ENCODE results near the gene ZFYVE26.
"Not testable (repeated sequence)": the region's sequence is repeated elsewhere in the genome, so short reads cannot be mapped to it uniquely, and the experiment has no call there.

The ZFYVE26 gene

DNA sequence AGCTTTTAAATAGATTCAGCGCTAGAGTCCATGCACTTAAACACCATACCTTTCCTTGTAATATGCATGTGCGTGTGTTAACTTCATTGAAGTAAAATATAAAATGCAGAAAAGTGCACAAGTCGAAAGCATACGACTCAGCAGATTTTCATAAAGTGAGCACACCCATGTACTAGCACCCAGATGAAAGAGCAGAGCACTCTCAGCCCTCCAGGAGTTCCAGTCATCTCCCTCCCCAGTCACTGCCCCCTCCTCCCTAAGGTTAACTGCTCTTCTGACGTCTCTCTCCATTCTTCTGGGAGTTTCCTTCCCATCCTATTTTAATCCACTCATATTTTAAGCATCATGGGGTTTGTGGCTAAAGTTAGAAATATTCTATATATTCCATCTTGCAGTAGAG is 94.5 kb downstream of the ZFYVE26 start:
- TF ChIP-seq CTCF (conservative IDR thresholded peaks at IDR 0.05; ENCODE audit: low read depth) = no peak
- DNase-seq (ENCODE audit: low spot score) = no peak
- ChIA-PET POLR2A (ENCODE audit: low non-redundant PET) (no interaction called here), CTCF (interaction anchor here (1.1 kb wide), 1 partner anchor 17 kb away, joined by 5 read pairs; no protein-coding TSS in a partner anchor)
- no peak overlapping the region for H3K27ac ChIP-seq

GRCh38 chr14:67719866-67720265 is 96.5 kb downstream of the ZFYVE26 start:
- TF ChIP-seq CTCF (conservative IDR thresholded peaks at IDR 0.05; ENCODE audit: low read depth) = no peak
- H3K27ac ChIP-seq = no peak overlapping the region
- ChIA-PET CTCF (no interaction called here), POLR2A (ENCODE audit: low non-redundant PET) (no interaction called here)
- DNase-seq (ENCODE audit: low spot score) = no peak

DNA sequence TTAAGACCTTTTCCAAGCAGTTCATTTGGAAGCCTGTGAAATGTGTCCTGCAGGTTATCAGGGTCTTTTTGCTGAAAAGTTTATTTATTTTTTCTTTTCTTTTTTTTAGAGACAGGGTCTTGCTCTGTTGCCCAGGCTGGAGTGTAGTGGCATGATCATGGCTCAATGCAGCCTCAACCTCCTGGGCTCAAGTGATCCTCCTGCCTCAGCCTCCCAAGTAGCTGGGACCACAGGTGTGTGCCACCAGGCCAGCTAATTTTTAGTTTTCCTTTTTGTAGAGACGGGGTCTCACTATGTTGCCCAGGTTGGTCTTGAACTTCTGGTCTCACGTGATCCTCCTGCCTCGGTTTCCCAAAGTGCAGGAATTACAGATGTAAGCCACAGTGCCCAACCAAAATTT is 97.0 kb downstream of the ZFYVE26 start:
- POLR2A ChIA-PET (ENCODE audit: low non-redundant PET); H3K27ac ChIP-seq; CTCF ChIA-PET; DNase-seq (ENCODE audit: low spot score): not testable (repeated sequence)

DNA sequence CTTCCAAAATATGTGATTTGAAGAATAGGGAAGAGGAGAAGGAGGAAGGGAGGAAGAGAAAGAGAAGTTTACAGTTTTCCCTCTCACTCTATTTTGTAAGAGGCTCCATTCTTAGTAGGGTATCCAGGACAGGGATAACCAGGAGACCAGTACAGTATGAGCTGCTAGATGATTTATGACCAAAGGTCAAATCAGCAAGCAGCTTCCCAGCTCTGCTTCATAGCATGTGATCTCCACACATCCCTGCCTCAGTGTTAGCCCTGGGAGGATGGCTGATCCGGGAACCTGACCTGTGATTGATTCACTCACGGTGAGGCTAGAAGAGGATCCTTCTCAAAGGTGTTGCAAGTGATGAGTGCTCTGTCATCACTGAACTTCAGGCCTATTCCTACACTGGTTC is 98.1 kb downstream of the ZFYVE26 start:
- H3K27ac ChIP-seq = no peak overlapping the region
- CTCF ChIA-PET = no interaction called here
- POLR2A ChIA-PET (ENCODE audit: low non-redundant PET) = no interaction called here
- DNase-seq (ENCODE audit: low spot score) = no peak
- no peak for TF ChIP-seq CTCF (conservative IDR thresholded peaks at IDR 0.05; ENCODE audit: low read depth)

DNA sequence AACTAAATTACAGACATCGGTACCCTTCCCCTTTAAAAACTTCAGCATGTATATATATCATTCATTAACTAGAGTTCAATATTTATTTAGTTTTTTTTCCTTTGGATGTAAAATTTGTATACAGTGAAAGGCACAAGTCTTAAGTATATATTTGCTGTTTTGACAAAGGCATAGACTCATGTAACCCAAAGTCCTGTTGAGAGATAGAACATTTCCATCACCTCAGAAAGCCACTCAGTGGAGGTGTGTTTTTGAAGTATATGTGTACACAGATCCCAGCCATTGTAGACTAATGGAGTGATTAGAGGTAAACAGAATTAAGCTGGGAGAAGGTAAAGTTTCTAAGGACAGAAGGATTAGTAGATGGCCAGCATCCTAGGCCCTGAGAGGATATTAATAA is 99.3 kb downstream of the ZFYVE26 start:
- ChIA-PET POLR2A (ENCODE audit: low non-redundant PET) (no interaction called here), CTCF (no interaction called here)
- no peak for TF ChIP-seq CTCF (conservative IDR thresholded peaks at IDR 0.05; ENCODE audit: low read depth)

DNA sequence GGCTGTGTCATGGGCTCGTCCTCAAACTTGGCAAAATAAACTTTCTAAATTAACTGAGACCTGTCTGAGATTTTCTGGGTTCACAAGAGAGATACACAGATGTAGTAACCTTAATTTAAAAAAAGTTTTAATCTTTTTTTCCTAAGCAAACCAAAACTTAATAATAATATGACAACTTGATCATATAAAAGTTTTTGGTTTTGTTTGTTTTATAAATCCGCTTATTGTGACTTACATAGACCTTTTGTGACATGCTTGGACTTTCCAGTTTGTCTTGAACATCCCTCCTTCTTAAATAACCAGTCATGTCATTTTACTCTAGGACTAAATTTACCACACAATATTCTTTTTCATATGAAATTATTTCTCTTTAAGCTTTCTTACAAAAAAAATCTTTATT is 106.2 kb downstream of the ZFYVE26 start:
- DNase-seq (ENCODE audit: low spot score) = no peak
- ChIA-PET POLR2A (ENCODE audit: low non-redundant PET) (no interaction called here), CTCF (interaction anchor here (1.1 kb wide), 1 partner anchor 35 kb away, joined by 3 read pairs; no protein-coding TSS in a partner anchor)
- no peak overlapping the region for H3K27ac ChIP-seq
- TF ChIP-seq CTCF (conservative IDR thresholded peaks at IDR 0.05; ENCODE audit: low read depth) = no peak

More for the DNA sequence above, 99.3 kb downstream of the ZFYVE26 start:
- no peak overlapping the region for H3K27ac ChIP-seq
- DNase-seq (ENCODE audit: low spot score) = no peak

DNA sequence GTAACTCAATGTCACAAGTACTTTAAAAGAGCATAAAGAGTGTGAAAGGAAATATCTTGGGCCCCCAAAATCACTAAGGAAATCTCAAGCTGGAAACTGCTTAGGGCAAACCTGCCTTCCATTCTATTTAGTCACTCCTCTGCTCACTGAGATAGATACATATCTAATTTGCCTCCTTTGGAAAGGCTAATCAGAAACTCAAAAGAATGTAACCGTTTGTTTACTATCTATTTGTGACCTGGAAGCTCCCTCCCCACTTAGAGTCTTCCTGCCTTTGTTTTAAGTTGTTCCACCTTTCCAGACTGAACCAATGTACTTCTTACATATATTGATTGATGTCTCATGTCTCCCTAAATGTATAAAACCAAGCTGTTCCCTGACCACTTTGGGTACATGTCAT is 106.6 kb downstream of the ZFYVE26 start:
- CTCF ChIA-PET = interaction anchor here (0.6 to 1.1 kb wide), 2 partner anchors 15 to 34 kb away, joined by 3 read pairs; no protein-coding TSS in a partner anchor
- DNase-seq (ENCODE audit: low spot score); H3K27ac ChIP-seq; POLR2A ChIA-PET (ENCODE audit: low non-redundant PET): not testable (repeated sequence)

DNA sequence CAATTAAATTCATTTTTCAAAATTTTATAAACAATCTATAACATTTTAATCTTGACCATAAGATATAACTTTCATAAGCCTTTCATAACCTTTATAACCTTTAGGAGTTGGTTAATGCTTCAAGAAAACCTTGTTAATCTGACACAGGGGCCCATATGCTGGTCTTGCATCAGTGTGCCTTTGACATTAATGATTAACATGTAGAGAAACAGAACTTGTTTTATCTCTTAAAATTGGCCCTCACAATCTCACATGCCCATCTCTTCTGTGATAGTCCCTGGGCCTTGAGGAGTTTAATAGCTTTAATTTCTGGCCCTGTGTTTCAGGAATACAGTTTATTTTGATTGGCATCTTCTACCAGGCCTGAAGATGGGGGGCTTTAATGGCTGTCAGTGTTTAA is 107.0 kb downstream of the ZFYVE26 start:
- POLR2A ChIA-PET (ENCODE audit: low non-redundant PET); DNase-seq (ENCODE audit: low spot score); H3K27ac ChIP-seq: not testable (repeated sequence)
- CTCF ChIA-PET = interaction anchor here (0.6 to 1.1 kb wide), 2 partner anchors 15 to 34 kb away, joined by 3 read pairs; no protein-coding TSS in a partner anchor
